ENCODE results near the gene FCAR.
"Not testable (repeated sequence)": the region's sequence is repeated elsewhere in the genome, so short reads cannot be mapped to it uniquely, and the experiment has no call there.

Gene FCAR

DNA sequence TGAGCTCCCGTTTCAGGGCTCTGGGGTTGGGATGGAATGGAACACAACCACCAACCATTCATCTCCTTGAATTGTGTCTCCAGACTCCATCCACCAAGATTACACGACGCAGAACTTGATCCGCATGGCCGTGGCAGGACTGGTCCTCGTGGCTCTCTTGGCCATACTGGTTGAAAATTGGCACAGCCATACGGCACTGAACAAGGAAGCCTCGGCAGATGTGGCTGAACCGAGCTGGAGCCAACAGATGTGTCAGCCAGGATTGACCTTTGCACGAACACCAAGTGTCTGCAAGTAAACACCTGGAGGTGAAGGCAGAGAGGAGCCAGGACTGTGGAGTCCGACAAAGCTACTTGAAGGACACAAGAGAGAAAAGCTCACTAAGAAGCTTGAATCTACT lies 15.5 kb downstream of the FCAR start:
- DNase-seq (ENCODE audit: low spot score) = no peak
- in situ Hi-C loops (cut with MboI; ENCODE audit: low sequenced_read_pairs, unreplicated experiment) = no loop called here
- TF ChIP-seq, protein P1, sequence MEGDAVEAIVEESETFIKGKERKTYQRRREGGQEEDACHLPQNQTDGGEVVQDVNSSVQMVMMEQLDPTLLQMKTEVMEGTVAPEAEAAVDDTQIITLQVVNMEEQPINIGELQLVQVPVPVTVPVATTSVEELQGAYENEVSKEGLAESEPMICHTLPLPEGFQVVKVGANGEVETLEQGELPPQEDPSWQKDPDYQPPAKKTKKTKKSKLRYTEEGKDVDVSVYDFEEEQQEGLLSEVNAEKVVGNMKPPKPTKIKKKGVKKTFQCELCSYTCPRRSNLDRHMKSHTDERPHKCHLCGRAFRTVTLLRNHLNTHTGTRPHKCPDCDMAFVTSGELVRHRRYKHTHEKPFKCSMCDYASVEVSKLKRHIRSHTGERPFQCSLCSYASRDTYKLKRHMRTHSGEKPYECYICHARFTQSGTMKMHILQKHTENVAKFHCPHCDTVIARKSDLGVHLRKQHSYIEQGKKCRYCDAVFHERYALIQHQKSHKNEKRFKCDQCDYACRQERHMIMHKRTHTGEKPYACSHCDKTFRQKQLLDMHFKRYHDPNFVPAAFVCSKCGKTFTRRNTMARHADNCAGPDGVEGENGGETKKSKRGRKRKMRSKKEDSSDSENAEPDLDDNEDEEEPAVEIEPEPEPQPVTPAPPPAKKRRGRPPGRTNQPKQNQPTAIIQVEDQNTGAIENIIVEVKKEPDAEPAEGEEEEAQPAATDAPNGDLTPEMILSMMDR (IDR thresholded peaks at IDR 0.05; ENCODE audit: borderline replicate concordance, control extremely low read depth, extremely low read depth, insufficient read depth, missing control alignments) = no peak

DNA sequence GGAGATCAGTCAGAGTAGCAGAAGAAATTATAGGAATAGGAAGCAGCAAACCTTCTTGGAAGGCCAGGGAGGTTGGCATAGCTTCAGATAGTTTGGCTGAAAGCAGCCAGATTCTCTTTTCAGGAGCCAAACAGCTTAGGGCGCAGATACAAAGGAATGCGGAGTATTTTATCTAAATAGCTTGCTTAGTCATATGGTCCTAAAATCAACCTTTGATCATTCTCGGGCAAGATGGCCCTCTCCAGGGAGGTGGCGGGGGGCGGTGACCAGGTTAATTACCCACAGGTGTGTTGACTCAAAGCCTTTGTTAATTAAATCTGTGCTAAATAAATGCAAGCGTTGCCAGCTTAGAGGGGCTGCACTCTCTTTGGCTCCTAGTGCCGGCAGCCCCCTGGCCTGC lies 19.4 kb downstream of the FCAR start:
- in situ Hi-C loops (cut with MboI; ENCODE audit: low sequenced_read_pairs, unreplicated experiment) = no loop called here
- TF ChIP-seq, protein P1 (IDR thresholded peaks at IDR 0.05; ENCODE audit: borderline replicate concordance, control extremely low read depth, extremely low read depth, insufficient read depth, missing control alignments) = no peak
- DNase-seq (ENCODE audit: low spot score) = no peak

DNA sequence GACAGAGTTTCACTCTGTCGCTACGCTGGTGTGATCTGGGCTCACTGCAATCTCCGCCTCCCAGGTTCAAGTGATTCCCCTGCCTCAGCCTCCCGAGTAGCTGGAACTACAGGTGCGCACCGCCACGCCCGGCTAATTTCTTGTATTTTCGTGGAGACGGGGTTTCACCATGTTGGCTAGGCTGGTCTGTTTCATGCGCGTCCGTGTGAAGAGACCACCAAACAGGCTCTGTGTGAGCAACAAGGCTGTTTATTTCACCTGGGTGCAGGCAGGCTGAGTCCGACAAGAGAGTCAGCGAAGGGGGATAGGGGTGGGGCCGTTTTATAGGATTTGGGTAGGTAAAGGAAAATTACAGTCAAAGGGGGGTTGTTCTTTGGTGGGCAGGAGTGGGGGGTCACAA lies 20.1 kb downstream of the FCAR start:
- in situ Hi-C loops (cut with MboI; ENCODE audit: low sequenced_read_pairs, unreplicated experiment) = not testable (repeated sequence)

DNA sequence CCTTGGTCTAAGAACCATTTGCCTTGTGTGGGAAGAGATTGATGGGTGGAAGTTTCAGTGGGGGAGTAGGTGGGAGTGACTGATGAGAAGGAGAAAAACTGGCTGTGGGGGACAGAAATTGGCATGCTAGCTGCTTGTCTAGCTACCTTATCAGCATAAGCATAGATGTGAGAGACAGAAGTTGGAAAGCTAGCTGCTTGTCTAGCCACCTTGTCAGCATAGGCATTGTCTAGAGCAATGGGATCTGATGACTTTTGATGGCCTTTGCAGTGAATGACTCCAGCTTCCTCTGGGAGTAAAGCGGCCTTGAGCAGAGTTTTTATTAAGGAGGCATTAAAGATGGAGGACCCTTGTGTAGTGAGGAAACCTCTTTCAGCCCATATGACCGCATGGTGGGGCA lies 22.0 kb downstream of the FCAR start:
- in situ Hi-C loops (cut with MboI; ENCODE audit: low sequenced_read_pairs, unreplicated experiment) = no loop called here
- no peak for DNase-seq (ENCODE audit: low spot score)
- TF ChIP-seq, protein P1 (IDR thresholded peaks at IDR 0.05; ENCODE audit: borderline replicate concordance, control extremely low read depth, extremely low read depth, insufficient read depth, missing control alignments) = no peak

More for the DNA sequence above, 20.1 kb downstream of the FCAR start:
- DNase-seq (ENCODE audit: low spot score) = not testable (repeated sequence)

DNA sequence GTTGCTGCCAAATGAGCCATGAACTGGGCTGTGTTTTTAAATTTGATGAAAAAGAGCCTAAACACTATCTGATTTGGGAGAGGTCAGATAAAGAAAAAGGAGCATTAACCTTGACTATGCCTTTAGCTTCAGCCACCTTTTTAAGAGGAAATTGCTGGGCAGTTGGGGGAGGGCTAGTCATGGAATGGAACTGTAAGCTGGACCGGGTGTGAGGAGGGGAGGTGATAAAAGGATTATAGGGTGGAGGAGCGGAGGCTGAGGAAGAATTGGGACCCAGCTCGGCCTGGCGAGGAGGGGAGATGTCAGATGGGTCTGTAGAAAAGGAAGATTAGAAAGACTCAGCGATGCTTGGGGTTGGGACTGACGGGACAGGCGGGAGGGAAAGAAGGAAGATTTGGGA lies 24.6 kb downstream of the FCAR start:
- DNase-seq (ENCODE audit: low spot score); in situ Hi-C loops (cut with MboI; ENCODE audit: low sequenced_read_pairs, unreplicated experiment): not testable (repeated sequence)

DNA sequence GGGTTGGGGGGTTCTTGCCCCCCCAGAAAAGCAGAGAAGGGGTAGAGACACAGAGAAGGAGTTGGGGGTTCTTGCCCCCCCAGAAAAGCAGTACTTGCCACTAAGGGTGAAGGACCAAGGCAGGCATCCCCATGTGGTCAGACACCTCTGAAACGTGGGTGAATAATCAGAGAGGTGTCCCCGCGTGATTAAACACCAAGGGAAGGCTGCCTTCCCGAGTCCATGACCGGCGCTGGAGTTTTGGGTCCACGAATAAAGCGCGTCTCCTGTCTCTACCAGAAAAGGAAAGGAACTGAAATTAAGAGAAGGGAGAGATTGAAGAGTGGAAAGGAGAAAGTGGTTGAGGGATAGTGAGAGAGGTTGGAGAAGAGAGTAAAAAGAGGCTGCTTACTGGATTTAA lies 25.6 kb downstream of the FCAR start:
- not testable (repeated sequence) for DNase-seq (ENCODE audit: low spot score)
- in situ Hi-C loops (cut with MboI; ENCODE audit: low sequenced_read_pairs, unreplicated experiment) = loop anchor here (25.0 kb wide), 1 partner anchor 412 kb away; no protein-coding TSS in a partner anchor

DNA sequence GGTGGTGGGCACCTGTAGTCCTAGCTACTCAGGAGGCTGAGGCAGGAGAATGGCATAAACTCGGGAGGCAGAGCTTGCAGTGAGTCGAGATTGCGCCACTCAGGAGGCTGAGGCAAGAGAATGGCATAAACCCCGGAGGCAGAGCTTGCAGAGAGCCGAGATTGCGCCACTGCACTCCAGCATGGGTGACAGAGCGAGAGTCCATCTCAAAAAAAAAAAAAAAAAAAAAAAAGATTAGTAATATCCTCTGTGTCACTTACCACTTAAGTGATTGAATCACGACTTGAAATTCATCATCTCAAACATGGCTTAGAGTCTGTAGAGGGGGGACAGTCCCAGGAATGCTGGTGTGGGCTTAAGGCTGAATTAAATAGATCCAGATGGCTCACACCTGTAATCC lies 27.1 kb downstream of the FCAR start:
- in situ Hi-C loops (cut with MboI; ENCODE audit: low sequenced_read_pairs, unreplicated experiment) = loop anchor here (25.0 kb wide), 1 partner anchor 414 kb away; no protein-coding TSS in a partner anchor
- DNase-seq (ENCODE audit: low spot score) = not testable (repeated sequence)

DNA sequence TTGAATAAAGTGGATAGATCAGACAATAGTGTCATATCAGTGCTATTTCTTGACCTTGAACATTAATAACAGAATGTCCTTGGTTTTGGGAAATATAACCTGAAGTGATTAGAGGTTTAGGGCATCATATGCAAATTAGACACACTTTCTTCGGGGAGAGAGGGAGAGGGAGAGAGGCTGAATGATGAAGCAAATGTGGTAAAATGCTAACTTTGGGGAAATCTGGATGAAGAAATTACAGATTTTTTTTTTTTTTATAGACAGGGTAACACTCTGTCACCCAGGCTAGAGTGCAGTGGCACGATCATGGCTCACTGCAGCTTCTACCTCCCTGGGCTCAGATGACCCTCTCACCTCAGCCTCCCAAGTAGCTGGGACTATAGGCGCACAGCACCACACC lies 28.0 kb downstream of the FCAR start:
- in situ Hi-C loops (cut with MboI; ENCODE audit: low sequenced_read_pairs, unreplicated experiment) = loop anchor here (25.0 kb wide), 1 partner anchor 415 kb away; no protein-coding TSS in a partner anchor
- TF ChIP-seq, protein P1 (IDR thresholded peaks at IDR 0.05; ENCODE audit: borderline replicate concordance, control extremely low read depth, extremely low read depth, insufficient read depth, missing control alignments) = no peak
- DNase-seq (ENCODE audit: low spot score) = no peak

DNA sequence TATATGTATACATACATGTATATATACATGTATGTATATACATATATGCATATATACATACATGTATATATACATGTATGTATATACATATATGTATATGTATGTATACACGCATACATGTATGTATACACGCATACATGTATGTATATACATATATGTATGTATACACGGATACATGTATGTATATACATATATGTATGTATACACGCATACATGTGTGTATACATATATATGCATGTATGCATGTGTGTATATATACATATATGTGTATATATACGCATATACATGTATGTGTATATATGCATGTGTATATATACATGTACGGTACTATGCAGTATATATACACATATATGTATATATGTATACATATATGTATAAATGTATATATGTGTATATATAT lies 29.3 kb downstream of the FCAR start:
- in situ Hi-C loops (cut with MboI; ENCODE audit: low sequenced_read_pairs, unreplicated experiment) = loop anchor here (25.0 kb wide), 1 partner anchor 416 kb away; no protein-coding TSS in a partner anchor
- TF ChIP-seq, protein P1 (IDR thresholded peaks at IDR 0.05; ENCODE audit: borderline replicate concordance, control extremely low read depth, extremely low read depth, insufficient read depth, missing control alignments) = no peak
- no peak for DNase-seq (ENCODE audit: low spot score)

DNA sequence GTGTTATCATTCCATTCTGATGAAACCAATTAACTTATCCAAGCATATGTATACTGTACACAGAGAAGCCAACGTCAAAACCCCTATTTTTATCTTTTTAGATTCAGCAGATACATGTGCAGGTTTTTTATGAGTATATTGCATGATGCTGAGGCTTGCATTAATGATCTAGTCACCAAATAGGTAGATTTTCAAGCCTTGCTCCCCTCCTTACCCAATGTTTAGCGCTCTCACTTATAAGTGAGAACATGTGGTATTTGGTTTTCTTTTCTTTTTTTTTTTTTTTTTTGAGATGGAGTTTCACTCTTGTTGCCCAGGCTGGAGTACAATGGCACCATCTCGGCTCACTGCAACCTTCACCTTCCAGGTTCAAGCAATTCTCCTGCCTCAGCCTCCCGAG lies 30.2 kb downstream of the FCAR start:
- not testable (repeated sequence) for DNase-seq (ENCODE audit: low spot score)
- in situ Hi-C loops (cut with MboI; ENCODE audit: low sequenced_read_pairs, unreplicated experiment) = loop anchor here (25.0 kb wide), 1 partner anchor 417 kb away; no protein-coding TSS in a partner anchor
